ENCODE data around the gene TGFB2.

The TGFB2 gene

GRCh38 chr1:218364028-218364710 is 19.0 kb downstream of the TGFB2 start:
- Mint-ChIP-seq H3K27ac (no peak overlapping the region), H3K9me3 (no peaks in the 10 kb centered on the region), H3K27me3 (no peaks in the 10 kb centered on the region), H3K4me3 (no peak overlapping the region), H3K4me1 (no peaks in the 10 kb centered on the region)
- DNase-seq (no peak), ATAC-seq (no peak)

DNA sequence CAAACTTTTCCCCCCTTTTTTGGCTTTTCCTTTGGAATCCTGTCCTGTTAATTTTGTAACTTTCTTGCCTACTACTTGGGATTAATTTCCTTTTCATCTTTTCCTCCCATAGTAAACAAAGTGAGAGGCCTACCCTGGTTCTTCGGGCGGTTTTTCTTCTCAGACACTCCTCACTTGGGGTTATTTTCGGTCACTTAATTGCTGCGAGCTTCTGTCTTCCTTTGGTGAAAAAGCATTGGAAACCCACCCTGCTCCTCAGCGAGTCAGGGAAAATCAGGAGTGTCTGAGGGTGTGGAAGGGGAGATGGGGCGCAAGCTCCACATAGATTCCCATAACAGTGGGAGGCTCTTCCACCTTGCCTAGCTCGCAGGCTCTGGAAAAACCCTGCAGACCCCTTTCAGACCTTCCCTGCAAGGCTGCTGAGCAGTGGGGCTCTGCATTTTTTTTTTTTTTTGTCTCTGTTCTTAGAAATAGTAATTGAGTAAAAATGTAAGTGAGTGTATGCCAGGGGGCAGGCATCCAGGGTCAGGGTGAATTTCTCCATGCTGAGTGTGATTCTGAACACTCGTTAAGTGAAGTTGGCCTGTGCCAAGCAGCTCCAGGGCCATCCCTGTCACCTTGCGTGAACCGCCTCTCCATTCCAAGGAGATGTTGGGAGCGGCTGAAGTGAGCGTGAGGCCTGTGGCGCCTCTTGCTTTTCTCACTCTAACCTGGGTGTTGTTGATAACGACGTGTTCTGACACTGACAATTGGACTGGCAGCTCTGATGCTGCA is 20.3 kb downstream of the TGFB2 start:
- no peak for DNase-seq
- Mint-ChIP-seq H3K9me3 (no peaks in the 10 kb centered on the region), H3K4me1 (peaks cover under 1% of the 10 kb centered on the region), H3K27me3 (peaks cover 2% of the 10 kb centered on the region), H3K4me3 (no peak overlapping the region), H3K27ac (no peak overlapping the region)
- ATAC-seq, result no peak

- Mint-ChIP-seq H3K9me3 (no peaks in the 10 kb centered on the region), H3K27me3 (peaks cover 7% of the 10 kb centered on the region), H3K27ac (no peak overlapping the region), H3K4me1 (peaks cover 4% of the 10 kb centered on the region), H3K4me3 (no peak overlapping the region)
- ATAC-seq, result no peak
- no peak for DNase-seq
Observed at GRCh38 chr1:218366322-218367052, 21.4 kb downstream of the TGFB2 start.

GRCh38 chr1:218367118-218367517 is 22.0 kb downstream of the TGFB2 start:
- ATAC-seq, result no peak
- no peak for DNase-seq
- Mint-ChIP-seq H3K4me3 (no peak overlapping the region), H3K9me3 (no peaks in the 10 kb centered on the region), H3K4me1 (peaks cover 4% of the 10 kb centered on the region), H3K27ac (no peak overlapping the region), H3K27me3 (peaks cover 13% of the 10 kb centered on the region)

GRCh38 chr1:218368686-218369085 is 23.6 kb downstream of the TGFB2 start:
- DNase-seq (no peak), ATAC-seq (no peak)
- H3K4me1 Mint-ChIP-seq, result peaks cover 4% of the 10 kb centered on the region
- H3K27me3 Mint-ChIP-seq, result peaks cover 23% of the 10 kb centered on the region
- no peak overlapping the region for H3K27ac Mint-ChIP-seq
- H3K4me3 Mint-ChIP-seq, result no peak overlapping the region
- no peaks in the 10 kb centered on the region for H3K9me3 Mint-ChIP-seq

DNA sequence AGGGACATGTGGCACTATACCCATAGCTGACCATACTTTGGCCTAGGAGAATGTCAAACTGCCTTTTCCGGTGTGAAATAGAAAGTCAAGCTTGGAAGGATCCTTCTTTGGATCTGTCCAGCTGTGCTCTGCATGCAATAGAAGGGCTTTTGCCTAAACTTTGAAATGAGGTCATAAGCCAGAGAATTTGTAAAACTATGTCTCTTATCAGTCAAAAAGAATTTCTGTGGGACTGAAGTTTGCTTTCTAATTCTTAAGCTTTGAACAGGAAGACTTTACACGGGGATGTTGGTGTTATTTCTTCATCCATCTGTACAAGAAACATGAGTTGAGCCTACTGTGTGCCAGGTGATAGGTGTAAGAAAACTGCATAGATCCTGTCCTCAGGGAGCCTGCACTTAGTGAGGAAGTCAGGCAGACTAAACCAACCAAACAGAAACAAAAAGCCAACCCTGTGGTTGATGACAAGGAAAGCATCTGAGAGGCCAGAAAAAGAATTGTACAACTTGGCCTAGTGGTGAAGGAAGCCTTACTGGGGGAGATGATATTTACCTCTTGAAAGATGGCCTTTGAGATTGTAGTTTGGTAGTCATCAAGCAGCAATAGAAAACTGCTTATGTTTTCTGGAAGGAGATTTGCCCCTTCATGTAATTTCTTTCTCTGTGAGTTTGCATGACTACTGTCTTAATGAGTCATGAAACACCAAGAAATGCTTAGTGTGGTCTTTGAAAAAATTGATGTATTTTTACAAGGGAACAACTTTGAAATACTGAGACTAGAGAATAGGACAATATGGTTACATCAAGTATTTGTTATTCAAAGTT is 24.8 kb downstream of the TGFB2 start:
- no peak for DNase-seq
- Mint-ChIP-seq H3K27ac (no peak overlapping the region), H3K4me1 (peaks cover 4% of the 10 kb centered on the region), H3K9me3 (no peaks in the 10 kb centered on the region), H3K4me3 (no peak overlapping the region), H3K27me3 (peaks cover 35% of the 10 kb centered on the region)
- peak; percentile 51 for ATAC-seq

GRCh38 chr1:218371927-218372672 is 27.0 kb downstream of the TGFB2 start:
- peaks cover 10% of the 10 kb centered on the region for H3K4me1 Mint-ChIP-seq
- no peak overlapping the region for H3K27ac Mint-ChIP-seq
- no peak for DNase-seq

DNA sequence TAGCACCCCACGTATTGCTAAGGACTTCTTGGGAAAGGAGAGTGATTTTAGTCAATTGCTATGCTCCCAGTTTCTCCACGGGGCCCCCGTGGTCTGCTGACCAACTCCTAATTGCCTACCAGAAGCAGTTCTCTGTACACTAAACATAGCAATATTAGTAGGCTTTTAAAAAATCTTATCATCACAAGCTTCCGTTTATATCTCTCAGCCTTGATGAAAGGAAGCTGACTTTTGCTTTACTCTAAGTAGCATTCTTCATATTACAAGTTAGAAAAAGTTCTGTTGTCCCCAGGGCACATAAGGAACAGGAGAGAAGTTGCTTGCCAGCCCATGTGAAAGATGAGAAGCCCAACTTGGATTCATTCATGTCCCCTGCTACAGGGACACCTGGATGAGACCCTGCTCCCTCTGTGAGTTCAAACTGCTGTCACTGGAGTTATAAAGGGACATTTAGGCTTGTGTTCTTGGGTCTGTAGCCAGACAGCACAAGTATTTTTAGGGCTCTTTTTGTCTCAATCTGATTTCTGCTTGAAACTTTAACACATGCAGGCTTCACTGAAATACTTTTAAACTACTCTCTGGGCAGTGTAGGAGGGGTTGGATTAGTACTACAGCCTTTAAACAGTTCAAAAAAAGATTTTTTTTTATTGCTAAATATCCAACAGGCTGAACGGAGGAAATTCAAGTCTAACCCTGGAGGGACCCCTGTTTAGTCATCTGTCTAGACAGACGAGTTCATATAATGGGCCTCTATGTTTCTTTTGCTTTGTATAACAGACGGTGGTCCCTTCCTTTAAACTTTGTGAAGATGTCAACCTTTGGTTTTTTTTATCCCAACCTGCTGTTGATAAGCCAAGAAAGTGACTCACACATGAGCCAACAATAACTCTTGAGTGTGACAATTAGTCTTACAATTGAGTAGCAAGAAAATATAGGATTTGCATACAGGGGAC is 29.5 kb downstream of the TGFB2 start:
- H3K4me1 Mint-ChIP-seq, result peaks cover 18% of the 10 kb centered on the region
- H3K27ac Mint-ChIP-seq, result no peak overlapping the region
- H3K27me3 Mint-ChIP-seq, result peaks cover 59% of the 10 kb centered on the region
- no peak for DNase-seq
- H3K4me3 Mint-ChIP-seq, result no peak overlapping the region
- no peak for ATAC-seq
- no peaks in the 10 kb centered on the region for H3K9me3 Mint-ChIP-seq

More at GRCh38 chr1:218371927-218372672, 27.0 kb downstream of the TGFB2 start:
- Mint-ChIP-seq H3K4me3 (no peak overlapping the region), H3K9me3 (no peaks in the 10 kb centered on the region), H3K27me3 (peaks cover 46% of the 10 kb centered on the region)
- ATAC-seq, result no peak

- H3K4me3 Mint-ChIP-seq, result no peak overlapping the region
- peaks cover 66% of the 10 kb centered on the region for H3K27me3 Mint-ChIP-seq
- peaks cover 13% of the 10 kb centered on the region for H3K4me1 Mint-ChIP-seq
- DNase-seq (no peak), ATAC-seq (no peak)
- no peaks in the 10 kb centered on the region for H3K9me3 Mint-ChIP-seq
- H3K27ac Mint-ChIP-seq, result peak overlapping the region; percentile 12 to 75
Observed at GRCh38 chr1:218376722-218377121, 31.6 kb downstream of the TGFB2 start.

DNA sequence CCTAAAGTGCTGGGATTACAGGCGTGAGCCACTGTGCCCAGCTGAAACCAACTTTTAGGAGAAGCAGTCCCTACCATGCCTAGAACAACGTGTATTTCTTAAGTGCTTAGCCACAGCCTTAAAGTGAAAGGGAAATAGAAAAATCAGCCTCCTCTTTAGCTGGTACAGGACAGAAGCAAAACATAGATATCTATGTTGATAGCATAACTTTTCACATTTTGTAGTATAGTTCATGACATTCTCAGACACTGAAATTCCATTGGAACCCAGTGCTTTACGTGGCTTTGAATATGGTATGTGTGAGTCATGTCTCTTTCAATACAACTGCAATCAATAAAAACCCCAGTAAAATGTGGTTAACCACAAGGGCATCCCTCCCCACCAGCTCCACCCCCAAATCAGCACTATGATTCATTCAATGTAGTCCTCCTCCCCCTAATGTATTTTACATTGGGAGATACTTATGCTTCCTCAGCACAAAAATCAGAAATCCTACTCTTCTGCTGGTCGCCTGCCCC is 32.1 kb downstream of the TGFB2 start:
- Mint-ChIP-seq H3K27me3 (peaks cover 66% of the 10 kb centered on the region), H3K27ac (peak overlapping the region; percentile 75 to 91)

DNA sequence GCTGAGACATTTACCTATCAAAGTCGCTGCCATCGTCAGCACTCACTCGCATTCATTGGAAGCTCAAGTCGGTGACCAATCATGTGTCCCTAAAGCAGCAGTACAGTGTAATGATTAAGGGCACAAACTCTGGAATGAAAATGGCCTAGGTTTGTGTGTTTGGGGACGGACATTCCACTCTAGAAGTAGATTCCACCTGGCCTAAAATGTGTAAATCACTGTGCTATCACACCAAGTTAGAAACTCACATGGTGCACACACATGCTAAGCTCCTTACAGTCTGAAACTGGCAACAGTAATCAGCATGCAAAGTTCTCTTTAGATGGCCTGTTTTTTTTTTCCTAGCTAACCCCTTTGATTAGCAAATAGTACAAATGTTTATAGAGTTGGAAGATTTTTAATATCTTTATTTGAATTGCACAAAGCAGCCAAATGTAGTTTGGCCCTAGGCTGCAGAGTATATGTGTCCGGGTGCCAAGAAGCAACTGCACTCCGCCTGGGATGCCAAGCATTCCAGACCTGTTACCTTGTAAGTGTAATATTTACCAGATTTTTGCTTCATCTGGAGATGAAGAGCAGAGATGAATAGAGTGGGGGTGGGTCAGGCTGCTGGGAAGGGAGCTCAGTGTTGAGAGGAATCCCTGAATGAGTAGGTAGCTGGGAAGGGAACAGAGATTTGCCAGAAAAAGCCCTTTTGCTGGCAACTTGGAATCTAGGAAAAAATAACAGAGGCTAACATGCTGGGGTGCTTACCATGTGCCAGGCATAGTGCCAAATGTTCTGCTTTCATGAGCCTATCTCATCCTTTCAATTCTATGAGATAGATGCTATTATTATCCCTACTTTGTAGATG is 35.2 kb downstream of the TGFB2 start:
- DNase-seq (no peak), ATAC-seq (no peak)
- peaks cover 13% of the 10 kb centered on the region for H3K4me1 Mint-ChIP-seq
- no peak overlapping the region for H3K4me3 Mint-ChIP-seq
- peaks cover 70% of the 10 kb centered on the region for H3K27me3 Mint-ChIP-seq
- H3K9me3 Mint-ChIP-seq, result no peaks in the 10 kb centered on the region
- H3K27ac Mint-ChIP-seq, result no peak overlapping the region

More for the DNA sequence above, 32.1 kb downstream of the TGFB2 start:
- DNase-seq, result peak; percentile 69 to 79
- peak; percentile 98 for ATAC-seq
- Mint-ChIP-seq H3K4me3 (peak overlapping the region in 1 of 2 donors; percentile 26), H3K4me1 (peaks cover 13% of the 10 kb centered on the region), H3K9me3 (no peaks in the 10 kb centered on the region)

- Mint-ChIP-seq H3K27ac (no peak overlapping the region), H3K4me1 (peaks cover 6% of the 10 kb centered on the region), H3K27me3 (peaks cover 72% of the 10 kb centered on the region), H3K4me3 (no peak overlapping the region), H3K9me3 (no peaks in the 10 kb centered on the region)
- DNase-seq (no peak), ATAC-seq (no peak)
Observed at GRCh38 chr1:218382261-218382660, 37.1 kb downstream of the TGFB2 start.

DNA sequence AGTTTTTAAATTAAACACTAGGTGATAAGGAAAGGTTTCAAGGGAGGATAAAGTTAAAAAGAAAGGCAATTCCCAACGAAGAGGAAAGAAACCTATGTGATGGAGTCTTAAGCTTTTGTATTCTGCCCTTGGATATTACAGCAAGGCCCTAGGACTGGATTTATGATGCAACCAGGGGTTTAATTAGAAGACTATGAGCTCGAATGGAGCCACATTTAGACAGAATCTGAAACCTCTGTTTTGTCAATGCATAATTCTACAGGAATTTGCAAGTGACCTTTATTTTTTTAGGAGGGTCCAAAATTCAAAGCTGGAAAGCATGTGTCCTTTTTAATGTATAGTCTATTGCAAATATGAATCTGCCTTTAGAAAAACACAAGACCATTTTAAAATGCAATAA is 37.9 kb downstream of the TGFB2 start:
- Mint-ChIP-seq H3K9me3 (no peaks in the 10 kb centered on the region), H3K27me3 (peaks cover 74% of the 10 kb centered on the region), H3K27ac (no peak overlapping the region), H3K4me1 (no peaks in the 10 kb centered on the region), H3K4me3 (no peak overlapping the region)
- DNase-seq (no peak), ATAC-seq (no peak)

Data from stimulated activated naive CD8-positive, alpha-beta T cell treated with anti-CD3 and anti-CD28 coated beads, Interleukin-15, amount 100 ng/mL, for 72 hours (primary cell).